Spleen (tissue), 11 donors: ENCODE results near the gene FBLN2. TPM values are rescaled to one million over a fixed set of nuclear protein-coding genes. Genes with fewer than 3 reads are reported as not detected.
A peak's percentile ranks its signal among the peaks of the same experiment; 100 is the strongest.

Experiments used
- DNase-seq: peaks from one replicate; pipeline ENCODE4 v3.0.0-alpha.2; 2020
- H3K27ac ChIP-seq, 8 donors: fragments of 200-600 bp; sonication (generic) in 7 of 8; 1 replicate in 4 of 8; 2 replicates in 4 of 8; pipeline versions ENCODE4 v1.5.0 to v1.8.0; 2016 to 2021; ENCODE audit warnings: inconsistent platforms in 4 of 8, mild to moderate bottlenecking in 4 of 8, moderate library complexity in 1 of 8
- H3K27me3 ChIP-seq, 7 donors: fragments of 200-600 bp; sonication (generic) in 6 of 7; replicated peaks in 1 of 7; 1 replicate in 4 of 7; 2 replicates in 3 of 7; pipeline versions ENCODE4 v1.5.0 to v1.8.0; 2016 to 2021; ENCODE audit warnings: inconsistent platforms in 3 of 7, mild to moderate bottlenecking in 1 of 7
- H3K36me3 ChIP-seq, 6 donors: fragments of 200-600 bp; sonication (generic) in 5 of 6; 1 replicate in 4 of 6; 2 replicates in 2 of 6; pipeline versions ENCODE4 v1.5.0 to v1.8.0; 2016 to 2021; ENCODE audit warnings: inconsistent platforms in 2 of 6
- H3K4me1 ChIP-seq, 6 donors: fragments of 200-600 bp; sonication (generic) in 5 of 6; 1 replicate in 3 of 6; 2 replicates in 3 of 6; pipeline versions ENCODE4 v1.5.0 to v1.8.0; 2016 to 2021; ENCODE audit warnings: inconsistent platforms in 3 of 6
- H3K4me3 ChIP-seq, 8 donors: fragments of 200-600 bp; sonication (generic) in 7 of 8; 1 replicate in 4 of 8; 2 replicates in 4 of 8; pipeline versions ENCODE4 v1.5.0 to v1.8.0; 2016 to 2021; ENCODE audit warnings: inconsistent platforms in 4 of 8, mild to moderate bottlenecking in 4 of 8, moderate library complexity in 2 of 8
- H3K9me3 ChIP-seq, 8 donors: fragments of 200-600 bp; sonication (generic) in 7 of 8; 1 replicate in 4 of 8; 2 replicates in 4 of 8; pipeline versions ENCODE4 v1.5.0 to v1.8.0; 2016 to 2021; ENCODE audit warnings: inconsistent platforms in 4 of 8
- POLR2A ChIP-seq, 3 donors: fragments of 450-650 bp; IDR thresholded peaks; one replicate each; pipeline ENCODE4 v1.5.1; 2017; ENCODE audit warnings: antibody characterized with exemption in 3 of 3, mild to moderate bottlenecking in 1 of 3
- POLR2AphosphoS5 ChIP-seq, 3 donors: sonication (generic); formaldehyde crosslinking; IDR thresholded peaks; one replicate each; pipeline ENCODE4 v1.5.1; 2017; ENCODE audit warnings: antibody characterized with exemption in 3 of 3
- WGBS, 5 donors: extraction: QIAGEN DNeasy Blood & Tissue Kit in 3 of 5; methylation state at CpG; one replicate each; pipeline versions ENCODE4 v1.1.5 to v1.1.7; 2013 to 2018; 5-methylcytosine and 5-hydroxymethylcytosine counted together
- intact Hi-C: fragments of 100-400 bp; cut with DNase I; formaldehyde crosslinking; loops from one replicate; pipeline ENCODE4 v1.15.0; 2023; ENCODE audit warnings: low total_unique reads
- polyA plus RNA-seq, 3 donors: library from polyadenylated mRNA; stranded (reverse); fragments of 200-250 nt; gene quantifications; one replicate each; pipeline ENCODE4 v1.2.1, GENCODE V29; 2013
- total RNA-seq, 7 donors: library from RNA; depleted of rRNA in 3 of 7; stranded (reverse); fragments of >200 nt in 3 of 7; fragmentation: NEBNext Ultra II Directional in 4 of 7; extraction: Animal tissue kit (Norgen Biotek cat#: 25700) in 4 of 7; gene quantifications; one replicate each; pipeline versions ENCODE4 v1.1.0 to v1.2.1, GENCODE V29; 2016 to 2021
- TF ChIP-seq, protein P1 (sequence below), 11 experiments: fragments of 200-600 bp in 7 of 11; fragments of 450-650 bp in 4 of 11; sonication (generic) in 4 of 11; IDR thresholded peaks in 8 of 11; conservative IDR thresholded peaks in 3 of 11; 1 replicate in 7 of 11; 2 replicates in 4 of 11; pipeline versions ENCODE4 v1.4.0 to v1.8.0; 2016 to 2021; ENCODE audit warnings: antibody characterized with exemption in 11 of 11, inconsistent platforms in 4 of 11, mild to moderate bottlenecking in 1 of 11
- donor health status: healthy with polysubstance abuse.
- donor health status: DM: no; HTN: no; CAD: no; lungs with moderate emphysema.
- donor health status: DM: no; HTN: no; CAD: no.
- donor health status: Bipolar disorder and iron deficiency.
- donor health status: healthy.
- donor health status: DM: no; HTN: no; CAD: no.
- donor health status: DM: yes; HTN: yes; CAD: no.

FBLN2 gene
- total and polyA plus RNA-seq, 10 donors, result 6.1 to 28.2 (median 12.5) TPM

- TF ChIP-seq POLR2AphosphoS5 (IDR thresholded peaks at IDR 0.05), result no peak
- TF ChIP-seq, protein P1, sequence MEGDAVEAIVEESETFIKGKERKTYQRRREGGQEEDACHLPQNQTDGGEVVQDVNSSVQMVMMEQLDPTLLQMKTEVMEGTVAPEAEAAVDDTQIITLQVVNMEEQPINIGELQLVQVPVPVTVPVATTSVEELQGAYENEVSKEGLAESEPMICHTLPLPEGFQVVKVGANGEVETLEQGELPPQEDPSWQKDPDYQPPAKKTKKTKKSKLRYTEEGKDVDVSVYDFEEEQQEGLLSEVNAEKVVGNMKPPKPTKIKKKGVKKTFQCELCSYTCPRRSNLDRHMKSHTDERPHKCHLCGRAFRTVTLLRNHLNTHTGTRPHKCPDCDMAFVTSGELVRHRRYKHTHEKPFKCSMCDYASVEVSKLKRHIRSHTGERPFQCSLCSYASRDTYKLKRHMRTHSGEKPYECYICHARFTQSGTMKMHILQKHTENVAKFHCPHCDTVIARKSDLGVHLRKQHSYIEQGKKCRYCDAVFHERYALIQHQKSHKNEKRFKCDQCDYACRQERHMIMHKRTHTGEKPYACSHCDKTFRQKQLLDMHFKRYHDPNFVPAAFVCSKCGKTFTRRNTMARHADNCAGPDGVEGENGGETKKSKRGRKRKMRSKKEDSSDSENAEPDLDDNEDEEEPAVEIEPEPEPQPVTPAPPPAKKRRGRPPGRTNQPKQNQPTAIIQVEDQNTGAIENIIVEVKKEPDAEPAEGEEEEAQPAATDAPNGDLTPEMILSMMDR (IDR thresholded peaks at IDR 0.05 in 8 of 11, conservative IDR thresholded peaks at IDR 0.05 in 3 of 11), result no peak
- no peak for TF ChIP-seq POLR2A (IDR thresholded peaks at IDR 0.05)
- Histone ChIP-seq H3K4me3 (no peak overlapping the region), H3K27ac (no peak overlapping the region), H3K4me1 (peaks cover 0 to 11% (median 4%) of the 10 kb centered on the region in 6 donors), H3K36me3 (no peaks in the 10 kb centered on the region), H3K27me3 (peaks cover 0 to 42% (median 0%) of the 10 kb centered on the region in 7 donors), H3K9me3 (peaks cover 0 to 14% (median 5%) of the 10 kb centered on the region in 8 donors)
- DNase-seq, result no peak
- intact Hi-C loops, result no loop called here
- 74 to 93% (median 80%) methylated on average over 6 of the region's 6 CpGs for WGBS, 5 donors
Observed at GRCh38 chr3:13537909-13538296, 11.0 kb upstream of the FBLN2 start.

- Histone ChIP-seq H3K9me3 (peaks cover 0 to 14% (median 5%) of the 10 kb centered on the region in 8 donors), H3K36me3 (no peaks in the 10 kb centered on the region), H3K4me1 (peaks cover 0 to 11% (median 4%) of the 10 kb centered on the region in 6 donors), H3K27me3 (peaks cover 0 to 50% (median 0%) of the 10 kb centered on the region in 7 donors), H3K27ac (no peak overlapping the region), H3K4me3 (no peak overlapping the region)
- 76 to 88% (median 80%) methylated on average over 8 to 9 of the region's 9 CpGs for WGBS, 5 donors
- intact Hi-C loops, result no loop called here
- TF ChIP-seq POLR2AphosphoS5 (IDR thresholded peaks at IDR 0.05), result no peak
- TF ChIP-seq, protein P1 (IDR thresholded peaks at IDR 0.05 in 8 of 11, conservative IDR thresholded peaks at IDR 0.05 in 3 of 11), result no peak
- TF ChIP-seq POLR2A (IDR thresholded peaks at IDR 0.05), result no peak
- DNase-seq, result peak; percentile 50
Observed at GRCh38 chr3:13538520-13539291, 10.2 kb upstream of the FBLN2 start.

DNA sequence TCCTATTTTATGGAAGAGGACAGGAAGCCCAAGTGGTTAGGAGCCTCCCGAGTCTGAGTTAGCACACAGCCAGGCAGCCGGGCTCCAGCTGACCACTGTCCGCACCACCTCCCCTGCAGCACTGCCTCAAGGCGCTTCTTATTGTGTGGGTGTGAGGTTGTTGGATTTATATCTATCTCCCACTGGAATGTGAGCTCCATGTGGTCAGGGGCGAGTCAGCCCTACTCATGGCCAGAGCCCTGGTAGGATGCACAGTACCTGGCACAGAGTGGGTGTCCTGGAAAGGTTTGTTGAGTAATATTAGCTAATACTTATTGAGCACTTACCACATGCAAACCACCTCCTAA is 9.7 kb upstream of the FBLN2 start:
- 78 to 86% (median 80%) methylated on average over 2 to 5 of the region's 5 CpGs for WGBS, 5 donors
- no peak overlapping the region for H3K27ac ChIP-seq
- H3K4me1 ChIP-seq, result peaks cover 0 to 11% (median 4%) of the 10 kb centered on the region in 6 donors
- H3K27me3 ChIP-seq, result peaks cover 0 to 56% (median 0%) of the 10 kb centered on the region in 7 donors
- TF ChIP-seq, protein P1 (IDR thresholded peaks at IDR 0.05 in 8 of 11, conservative IDR thresholded peaks at IDR 0.05 in 3 of 11), result no peak
- no peak for TF ChIP-seq POLR2AphosphoS5 (IDR thresholded peaks at IDR 0.05)
- TF ChIP-seq POLR2A (IDR thresholded peaks at IDR 0.05), result no peak
- DNase-seq, result peak; percentile 24
- no peak overlapping the region for H3K4me3 ChIP-seq
- intact Hi-C loops, result no loop called here
- peaks cover 0 to 14% (median 5%) of the 10 kb centered on the region in 8 donors for H3K9me3 ChIP-seq
- H3K36me3 ChIP-seq, result no peaks in the 10 kb centered on the region

GRCh38 chr3:13539671-13540070 is 9.3 kb upstream of the FBLN2 start:
- no peak for TF ChIP-seq POLR2A (IDR thresholded peaks at IDR 0.05)
- TF ChIP-seq POLR2AphosphoS5 (IDR thresholded peaks at IDR 0.05), result no peak
- TF ChIP-seq, protein P1 (IDR thresholded peaks at IDR 0.05 in 8 of 11, conservative IDR thresholded peaks at IDR 0.05 in 3 of 11), result no peak
- Histone ChIP-seq H3K36me3 (no peaks in the 10 kb centered on the region), H3K4me1 (peaks cover 0 to 11% (median 4%) of the 10 kb centered on the region in 6 donors), H3K4me3 (no peak overlapping the region), H3K9me3 (peaks cover 0 to 14% (median 5%) of the 10 kb centered on the region in 8 donors), H3K27ac (no peak overlapping the region), H3K27me3 (peaks cover 0 to 58% (median 0%) of the 10 kb centered on the region in 7 donors)
- DNase-seq, result peak; percentile 53
- intact Hi-C loops, result no loop called here
- 81 to 90% (median 86%) methylated on average over 8 of the region's 8 CpGs for WGBS, 5 donors
